ENCODE data around the gene CYB561D2.

DNA sequence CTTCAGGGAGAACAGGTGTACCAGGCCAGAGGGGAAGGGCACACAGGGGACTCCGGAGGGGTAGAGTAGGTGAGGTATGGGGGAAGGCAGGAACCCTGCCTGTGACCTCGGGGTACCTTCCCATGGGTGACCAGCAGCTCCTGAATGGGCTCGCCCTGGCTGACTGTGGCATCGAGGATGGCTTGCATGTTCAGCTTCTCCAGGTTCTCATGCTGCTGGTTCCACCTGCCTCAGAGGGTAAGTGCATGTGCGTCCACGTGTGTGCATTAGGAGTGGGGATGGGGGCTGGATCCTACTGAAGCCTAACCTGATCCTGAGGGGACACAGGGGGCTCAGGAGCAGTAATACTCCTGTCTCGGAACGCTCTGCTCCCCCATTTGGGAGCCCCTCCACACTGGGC, 5.7 kb upstream of the CYB561D2 start:
- TF ChIP-seq, protein P1, sequence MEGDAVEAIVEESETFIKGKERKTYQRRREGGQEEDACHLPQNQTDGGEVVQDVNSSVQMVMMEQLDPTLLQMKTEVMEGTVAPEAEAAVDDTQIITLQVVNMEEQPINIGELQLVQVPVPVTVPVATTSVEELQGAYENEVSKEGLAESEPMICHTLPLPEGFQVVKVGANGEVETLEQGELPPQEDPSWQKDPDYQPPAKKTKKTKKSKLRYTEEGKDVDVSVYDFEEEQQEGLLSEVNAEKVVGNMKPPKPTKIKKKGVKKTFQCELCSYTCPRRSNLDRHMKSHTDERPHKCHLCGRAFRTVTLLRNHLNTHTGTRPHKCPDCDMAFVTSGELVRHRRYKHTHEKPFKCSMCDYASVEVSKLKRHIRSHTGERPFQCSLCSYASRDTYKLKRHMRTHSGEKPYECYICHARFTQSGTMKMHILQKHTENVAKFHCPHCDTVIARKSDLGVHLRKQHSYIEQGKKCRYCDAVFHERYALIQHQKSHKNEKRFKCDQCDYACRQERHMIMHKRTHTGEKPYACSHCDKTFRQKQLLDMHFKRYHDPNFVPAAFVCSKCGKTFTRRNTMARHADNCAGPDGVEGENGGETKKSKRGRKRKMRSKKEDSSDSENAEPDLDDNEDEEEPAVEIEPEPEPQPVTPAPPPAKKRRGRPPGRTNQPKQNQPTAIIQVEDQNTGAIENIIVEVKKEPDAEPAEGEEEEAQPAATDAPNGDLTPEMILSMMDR (IDR thresholded peaks at IDR 0.05), result no peak
- TF ChIP-seq POLR2A (IDR thresholded peaks at IDR 0.05) (no peak), EP300 (IDR thresholded peaks at IDR 0.05) (no peak)
